Ureter (tissue), 1 donor: ENCODE data around the gene OSCAR. TPM values are rescaled to one million over a fixed set of nuclear protein-coding genes. Genes with fewer than 3 reads are reported as not detected.

ENCODE experiments used
- DNase-seq: peaks from one replicate; pipeline ENCODE4 v3.0.0-alpha.2; 2020; ENCODE audit warnings: low spot score
- total RNA-seq: library from RNA; stranded (reverse); gene quantifications from one replicate; pipeline ENCODE4 v1.2.4, GENCODE V29; 2023
- donor health status: DM: yes; HTN: yes; CAD: no.

The OSCAR gene
- total RNA-seq, result 1.7 TPM

- DNase-seq, result no peak
These were observed at the start of gene OSCAR for GRCh38 chr19:54100561-54100960. Gene OSCAR, minus strand, starts transcription at chr19:54100803. Its CDS starts 11 bp downstream, at chr19:54100792.

DNA sequence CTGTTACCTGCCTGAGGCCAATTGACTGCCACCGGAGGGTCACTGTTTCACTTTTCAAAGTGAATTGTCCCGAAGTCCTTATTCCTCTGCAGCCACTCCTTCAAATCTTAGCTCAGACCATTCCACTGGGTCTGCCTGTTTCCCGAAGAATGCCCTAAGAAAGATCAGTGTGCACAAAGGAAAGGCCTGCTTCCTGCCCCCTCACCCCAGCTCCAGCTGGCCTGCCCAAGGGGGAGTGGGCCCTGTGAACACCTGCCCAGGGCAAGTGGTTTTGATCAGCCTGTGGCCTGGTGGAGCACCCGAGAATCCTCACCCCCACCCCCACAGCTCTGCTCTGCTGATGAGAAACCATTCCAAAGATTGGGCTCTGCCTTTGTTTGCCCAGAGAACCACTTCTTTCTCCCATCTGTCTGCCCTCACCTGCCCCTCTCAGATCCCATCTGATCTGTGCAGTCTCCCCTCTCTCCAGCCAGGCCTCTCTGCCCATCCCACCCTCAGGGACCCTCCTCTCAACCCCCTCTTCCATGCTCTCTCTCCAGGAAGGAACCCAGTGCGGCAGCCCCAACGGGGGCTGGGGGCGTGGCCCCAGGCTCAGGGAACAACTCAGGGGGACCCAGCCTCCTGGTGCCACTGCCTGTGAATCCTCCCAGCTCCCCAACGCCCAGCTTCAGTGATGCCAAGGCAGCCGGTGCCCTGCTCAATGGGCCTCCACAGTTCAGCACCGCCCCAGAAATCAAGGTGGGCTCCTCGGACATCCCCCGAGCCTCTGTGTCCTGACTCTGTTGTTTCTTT, 48.6 kb upstream of the OSCAR start:
- DNase-seq, result no peak

- DNase-seq, result no peak
These were observed 47.6 kb upstream of the OSCAR start for GRCh38 chr19:54148158-54148557.

GRCh38 chr19:54147676-54148075, 47.1 kb upstream of the OSCAR start:
- no peak for DNase-seq

GRCh38 chr19:54145541-54146158, 45.0 kb upstream of the OSCAR start:
- DNase-seq, result no peak

GRCh38 chr19:54142166-54142780, 41.7 kb upstream of the OSCAR start:
- DNase-seq, result no peak

- DNase-seq, result no peak
These were observed 40.8 kb upstream of the OSCAR start for GRCh38 chr19:54141356-54141755.

DNA sequence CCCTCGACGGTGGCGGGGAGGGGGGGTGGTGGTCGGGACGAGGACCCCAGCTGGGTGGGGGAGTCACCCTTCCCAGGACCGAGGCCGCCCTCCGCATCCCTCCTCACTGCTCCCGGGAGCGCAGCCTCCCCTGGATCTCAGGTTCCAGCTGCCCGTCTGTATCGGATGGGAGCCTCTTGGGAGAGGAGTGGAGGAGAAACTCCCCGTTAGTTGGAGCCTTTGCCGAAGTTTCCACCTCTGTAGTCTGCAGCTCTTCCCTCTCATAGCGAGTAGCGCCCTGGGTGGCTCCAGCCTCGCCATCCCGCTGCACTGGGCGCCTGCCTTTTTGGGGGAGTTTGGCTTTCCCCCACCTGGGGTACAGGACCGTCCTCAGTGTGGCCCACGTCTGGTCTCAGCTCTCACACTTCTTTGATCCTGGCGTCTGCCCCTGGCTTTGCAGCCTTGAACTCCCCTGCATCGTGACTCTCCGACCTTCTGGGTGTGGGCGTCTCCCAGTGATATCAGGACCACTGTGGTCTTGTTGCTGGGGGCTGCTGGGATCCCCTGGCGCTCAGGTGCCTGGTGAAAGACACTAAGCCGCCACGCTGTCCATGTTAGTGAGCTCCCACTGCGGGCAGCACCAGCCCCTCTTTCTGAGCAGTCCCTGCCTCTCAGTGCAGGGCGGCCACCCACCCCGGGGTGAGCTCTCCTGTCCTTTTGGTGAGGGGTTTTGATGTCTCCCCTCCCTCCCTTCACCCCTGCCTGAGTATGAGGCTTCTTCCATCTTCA, 38.1 kb upstream of the OSCAR start:
- DNase-seq, result no peak

GRCh38 chr19:54137699-54138488, 37.3 kb upstream of the OSCAR start, which contains the start of gene CNOT3:
Gene CNOT3, plus strand, starts transcription at chr19:54137762. Its CDS starts 5,217 bp downstream, at chr19:54142979.
- peak; percentile 63 for DNase-seq

- DNase-seq, result peak; percentile 100
These were observed 36.5 kb upstream of the OSCAR start for GRCh38 chr19:54136864-54137698.

- no peak for DNase-seq
These were observed 35.7 kb upstream of the OSCAR start for GRCh38 chr19:54136086-54136863.

- no peak for DNase-seq
These were observed 33.5 kb upstream of the OSCAR start for GRCh38 chr19:54133957-54134590.

GRCh38 chr19:54133312-54133956, 32.8 kb upstream of the OSCAR start:
- peak; percentile 89 for DNase-seq

DNA sequence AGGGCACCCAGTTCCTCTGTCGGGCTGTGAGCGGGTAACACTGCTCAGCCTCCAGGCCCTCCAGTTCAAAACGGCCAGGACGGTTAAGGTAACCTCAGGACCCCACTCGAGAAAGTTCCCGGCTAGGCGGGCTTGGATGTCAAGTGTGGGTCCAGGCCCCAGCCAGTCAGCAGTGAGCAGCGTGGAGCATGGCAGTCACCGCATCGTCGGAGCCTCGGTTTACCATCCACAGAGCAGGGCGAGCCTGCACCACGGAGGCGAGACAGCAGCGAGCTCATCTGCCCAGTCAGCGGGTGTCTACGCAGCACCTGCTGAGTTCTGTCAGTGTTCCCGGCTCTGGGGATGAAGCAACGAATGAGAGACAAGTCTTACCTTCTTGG, 29.0 kb upstream of the OSCAR start:
- DNase-seq, result no peak

GRCh38 chr19:54128796-54129616, 28.4 kb upstream of the OSCAR start:
- no peak for DNase-seq

- DNase-seq, result no peak
These were observed 27.8 kb upstream of the OSCAR start for GRCh38 chr19:54128441-54128725.

GRCh38 chr19:54127688-54128440, 27.3 kb upstream of the OSCAR start:
- no peak for DNase-seq
